ENCODE measurements around the gene GLB1L2. TPM values are rescaled to one million over a fixed set of nuclear protein-coding genes. Genes with fewer than 3 reads are reported as not detected.

The GLB1L2 gene
- total and polyA plus RNA-seq, 4 donors, result 2.0 to 14.1 (median 11.9) TPM

- Histone ChIP-seq H3K4me3 (ENCODE audit: low read depth, low read length) (no peak overlapping the region), H3K27me3 (ENCODE audit: control insufficient read depth, insufficient read depth, low read length) (no peaks in the 10 kb centered on the region), H3K36me3 (ENCODE audit: control insufficient read depth, insufficient read depth, low read length) (peaks cover 12% of the 10 kb centered on the region), H3K9me3 (ENCODE audit: control insufficient read depth, insufficient read depth, low read length) (no peaks in the 10 kb centered on the region), H3K4me1 (ENCODE audit: control insufficient read depth, insufficient read depth, low read length) (peaks cover 23% of the 10 kb centered on the region), H3K27ac (ENCODE audit: low read depth, low read length) (no peak overlapping the region)
- no peak for DNase-seq (ENCODE audit: low read depth in 4 of 6, low spot score in 6 of 6)
- 100% methylated on average over 3 of the region's 5 CpGs for WGBS (ENCODE audit: insufficient coverage)
Observed at GRCh38 chr11:134355656-134356055, 23.9 kb downstream of the GLB1L2 start.

GRCh38 chr11:134356656-134357544, 25.1 kb downstream of the GLB1L2 start:
- Histone ChIP-seq H3K36me3 (ENCODE audit: control insufficient read depth, insufficient read depth, low read length) (peaks cover 16% of the 10 kb centered on the region), H3K4me1 (ENCODE audit: control insufficient read depth, insufficient read depth, low read length) (peaks cover 23% of the 10 kb centered on the region), H3K27ac (ENCODE audit: low read depth, low read length) (no peak overlapping the region), H3K27me3 (ENCODE audit: control insufficient read depth, insufficient read depth, low read length) (no peaks in the 10 kb centered on the region), H3K4me3 (ENCODE audit: low read depth, low read length) (no peak overlapping the region), H3K9me3 (ENCODE audit: control insufficient read depth, insufficient read depth, low read length) (no peaks in the 10 kb centered on the region)
- 97% methylated on average over 18 of the region's 21 CpGs for WGBS (ENCODE audit: insufficient coverage)
- no peak for DNase-seq (ENCODE audit: low read depth in 4 of 6, low spot score in 6 of 6)

- Histone ChIP-seq H3K27ac (ENCODE audit: low read depth, low read length) (no peak overlapping the region), H3K27me3 (ENCODE audit: control insufficient read depth, insufficient read depth, low read length) (no peaks in the 10 kb centered on the region), H3K36me3 (ENCODE audit: control insufficient read depth, insufficient read depth, low read length) (peaks cover 16% of the 10 kb centered on the region), H3K4me1 (ENCODE audit: control insufficient read depth, insufficient read depth, low read length) (peaks cover 23% of the 10 kb centered on the region), H3K4me3 (ENCODE audit: low read depth, low read length) (no peak overlapping the region), H3K9me3 (ENCODE audit: control insufficient read depth, insufficient read depth, low read length) (no peaks in the 10 kb centered on the region)
- 92% methylated on average over 4 of the region's 8 CpGs for WGBS (ENCODE audit: insufficient coverage)
- DNase-seq (ENCODE audit: low read depth in 4 of 6, low spot score in 6 of 6), result no peak
Observed at GRCh38 chr11:134357545-134357839, 25.7 kb downstream of the GLB1L2 start.

GRCh38 chr11:134358165-134358855, 26.5 kb downstream of the GLB1L2 start:
- peaks cover 26% of the 10 kb centered on the region for H3K4me1 ChIP-seq (ENCODE audit: control insufficient read depth, insufficient read depth, low read length)
- DNase-seq (ENCODE audit: low read depth in 4 of 6, low spot score in 6 of 6), result no peak
- WGBS (ENCODE audit: insufficient coverage), result 94% methylated on average over 20 of the region's 27 CpGs

GRCh38 chr11:134358856-134359490, 27.2 kb downstream of the GLB1L2 start:
- no peaks in the 10 kb centered on the region for H3K9me3 ChIP-seq (ENCODE audit: control insufficient read depth, insufficient read depth, low read length)
- no peak for DNase-seq (ENCODE audit: low read depth in 4 of 6, low spot score in 6 of 6)
- H3K4me1 ChIP-seq (ENCODE audit: control insufficient read depth, insufficient read depth, low read length), result peaks cover 27% of the 10 kb centered on the region
- no peaks in the 10 kb centered on the region for H3K27me3 ChIP-seq (ENCODE audit: control insufficient read depth, insufficient read depth, low read length)
- H3K4me3 ChIP-seq (ENCODE audit: low read depth, low read length), result no peak overlapping the region
- WGBS (ENCODE audit: insufficient coverage), result 85% methylated on average over 18 of the region's 18 CpGs
- peaks cover 16% of the 10 kb centered on the region for H3K36me3 ChIP-seq (ENCODE audit: control insufficient read depth, insufficient read depth, low read length)
- no peak overlapping the region for H3K27ac ChIP-seq (ENCODE audit: low read depth, low read length)

More at GRCh38 chr11:134358165-134358855, 26.5 kb downstream of the GLB1L2 start:
- no peaks in the 10 kb centered on the region for H3K27me3 ChIP-seq (ENCODE audit: control insufficient read depth, insufficient read depth, low read length)
- no peaks in the 10 kb centered on the region for H3K9me3 ChIP-seq (ENCODE audit: control insufficient read depth, insufficient read depth, low read length)
- no peak overlapping the region for H3K4me3 ChIP-seq (ENCODE audit: low read depth, low read length)
- H3K36me3 ChIP-seq (ENCODE audit: control insufficient read depth, insufficient read depth, low read length), result peaks cover 16% of the 10 kb centered on the region
- H3K27ac ChIP-seq (ENCODE audit: low read depth, low read length), result no peak overlapping the region

- no peak for DNase-seq (ENCODE audit: low read depth in 4 of 6, low spot score in 6 of 6)
- Histone ChIP-seq H3K9me3 (ENCODE audit: control insufficient read depth, insufficient read depth, low read length) (no peaks in the 10 kb centered on the region), H3K4me3 (ENCODE audit: low read depth, low read length) (no peak overlapping the region), H3K36me3 (ENCODE audit: control insufficient read depth, insufficient read depth, low read length) (peaks cover 16% of the 10 kb centered on the region), H3K27me3 (ENCODE audit: control insufficient read depth, insufficient read depth, low read length) (no peaks in the 10 kb centered on the region), H3K4me1 (ENCODE audit: control insufficient read depth, insufficient read depth, low read length) (peaks cover 27% of the 10 kb centered on the region), H3K27ac (ENCODE audit: low read depth, low read length) (no peak overlapping the region)
- 91% methylated on average over 10 of the region's 10 CpGs for WGBS (ENCODE audit: insufficient coverage)
Observed at GRCh38 chr11:134359646-134360045, 27.9 kb downstream of the GLB1L2 start.

GRCh38 chr11:134360050-134360835, 28.5 kb downstream of the GLB1L2 start:
- H3K36me3 ChIP-seq (ENCODE audit: control insufficient read depth, insufficient read depth, low read length), result peaks cover 21% of the 10 kb centered on the region
- H3K27me3 ChIP-seq (ENCODE audit: control insufficient read depth, insufficient read depth, low read length), result no peaks in the 10 kb centered on the region
- peaks cover 33% of the 10 kb centered on the region for H3K4me1 ChIP-seq (ENCODE audit: control insufficient read depth, insufficient read depth, low read length)
- DNase-seq (ENCODE audit: low read depth in 4 of 6, low spot score in 6 of 6), result peak; percentile 57 to 96 (median 77)
- 25% methylated on average over 25 of the region's 30 CpGs for WGBS (ENCODE audit: insufficient coverage)
- no peak overlapping the region for H3K4me3 ChIP-seq (ENCODE audit: low read depth, low read length)
- no peaks in the 10 kb centered on the region for H3K9me3 ChIP-seq (ENCODE audit: control insufficient read depth, insufficient read depth, low read length)
- H3K27ac ChIP-seq (ENCODE audit: low read depth, low read length), result no peak overlapping the region

- Histone ChIP-seq H3K27me3 (ENCODE audit: control insufficient read depth, insufficient read depth, low read length) (no peaks in the 10 kb centered on the region), H3K4me1 (ENCODE audit: control insufficient read depth, insufficient read depth, low read length) (peaks cover 41% of the 10 kb centered on the region), H3K4me3 (ENCODE audit: low read depth, low read length) (no peak overlapping the region), H3K27ac (ENCODE audit: low read depth, low read length) (no peak overlapping the region), H3K36me3 (ENCODE audit: control insufficient read depth, insufficient read depth, low read length) (peaks cover 21% of the 10 kb centered on the region), H3K9me3 (ENCODE audit: control insufficient read depth, insufficient read depth, low read length) (no peaks in the 10 kb centered on the region)
- DNase-seq (ENCODE audit: low read depth in 4 of 6, low spot score in 6 of 6), result no peak
- 87% methylated on average over 13 of the region's 26 CpGs for WGBS (ENCODE audit: insufficient coverage)
Observed at GRCh38 chr11:134361661-134362060, 29.9 kb downstream of the GLB1L2 start.

GRCh38 chr11:134362192-134362901, 30.6 kb downstream of the GLB1L2 start:
- Histone ChIP-seq H3K27me3 (ENCODE audit: control insufficient read depth, insufficient read depth, low read length) (no peaks in the 10 kb centered on the region), H3K27ac (ENCODE audit: low read depth, low read length) (no peak overlapping the region), H3K4me3 (ENCODE audit: low read depth, low read length) (no peak overlapping the region), H3K36me3 (ENCODE audit: control insufficient read depth, insufficient read depth, low read length) (peaks cover 20% of the 10 kb centered on the region), H3K4me1 (ENCODE audit: control insufficient read depth, insufficient read depth, low read length) (peaks cover 45% of the 10 kb centered on the region), H3K9me3 (ENCODE audit: control insufficient read depth, insufficient read depth, low read length) (no peaks in the 10 kb centered on the region)
- WGBS (ENCODE audit: insufficient coverage), result 94% methylated on average over 27 of the region's 32 CpGs
- no peak for DNase-seq (ENCODE audit: low read depth in 4 of 6, low spot score in 6 of 6)
